Measurements from ENCODE around the gene LGALS8. TPM values are rescaled to one million over a fixed set of nuclear protein-coding genes. Genes with fewer than 3 reads are reported as not detected.

LGALS8 gene
- total RNA-seq, 2 donors from 2014 or later = 58.9 to 83.4 TPM

DNA sequence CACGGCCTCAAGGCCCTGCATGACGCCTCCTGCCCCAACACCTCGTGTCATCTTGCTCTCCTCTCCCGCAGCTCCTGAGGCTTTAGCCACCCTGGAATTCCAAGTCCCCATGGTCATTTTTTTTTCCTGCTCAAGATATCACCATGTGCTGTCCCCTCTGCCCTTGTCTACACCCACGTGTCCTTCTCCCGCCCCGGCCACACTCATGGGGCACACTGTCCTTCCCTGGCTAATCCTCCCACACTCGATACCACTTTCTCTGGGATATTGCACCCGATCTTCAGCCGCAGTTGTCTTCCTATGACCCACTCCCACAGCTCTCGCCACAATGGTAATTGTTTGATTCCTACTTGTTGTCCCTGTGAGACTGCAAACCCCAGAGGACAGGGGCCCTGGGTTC is 29.7 kb upstream of the LGALS8 start:
- Histone ChIP-seq H3K4me1 (no peaks in the 10 kb centered on the region), H3K27ac (no peak overlapping the region), H3K9me3 (no peaks in the 10 kb centered on the region), H3K27me3 (no peaks in the 10 kb centered on the region), H3K36me3 (replicated peaks in 1 of 2; ENCODE audit: insufficient read depth in 1 of 2, low read depth in 2 of 2) (no peaks in the 10 kb centered on the region), H3K4me3 (no peak overlapping the region)
- 92 to 94% methylated on average over 11 of the region's 11 CpGs for WGBS, 2 donors
- intact Hi-C loops (cut with DNase I) = loop anchor here (5.0 kb wide), 1 partner anchor 382 kb away; no protein-coding TSS in a partner anchor
- ATAC-seq (no peak), DNase-seq (no peak)
- TF ChIP-seq CTCF (IDR thresholded peaks at IDR 0.05) (no peak), POLR2A (IDR thresholded peaks at IDR 0.05) (no peak)

DNA sequence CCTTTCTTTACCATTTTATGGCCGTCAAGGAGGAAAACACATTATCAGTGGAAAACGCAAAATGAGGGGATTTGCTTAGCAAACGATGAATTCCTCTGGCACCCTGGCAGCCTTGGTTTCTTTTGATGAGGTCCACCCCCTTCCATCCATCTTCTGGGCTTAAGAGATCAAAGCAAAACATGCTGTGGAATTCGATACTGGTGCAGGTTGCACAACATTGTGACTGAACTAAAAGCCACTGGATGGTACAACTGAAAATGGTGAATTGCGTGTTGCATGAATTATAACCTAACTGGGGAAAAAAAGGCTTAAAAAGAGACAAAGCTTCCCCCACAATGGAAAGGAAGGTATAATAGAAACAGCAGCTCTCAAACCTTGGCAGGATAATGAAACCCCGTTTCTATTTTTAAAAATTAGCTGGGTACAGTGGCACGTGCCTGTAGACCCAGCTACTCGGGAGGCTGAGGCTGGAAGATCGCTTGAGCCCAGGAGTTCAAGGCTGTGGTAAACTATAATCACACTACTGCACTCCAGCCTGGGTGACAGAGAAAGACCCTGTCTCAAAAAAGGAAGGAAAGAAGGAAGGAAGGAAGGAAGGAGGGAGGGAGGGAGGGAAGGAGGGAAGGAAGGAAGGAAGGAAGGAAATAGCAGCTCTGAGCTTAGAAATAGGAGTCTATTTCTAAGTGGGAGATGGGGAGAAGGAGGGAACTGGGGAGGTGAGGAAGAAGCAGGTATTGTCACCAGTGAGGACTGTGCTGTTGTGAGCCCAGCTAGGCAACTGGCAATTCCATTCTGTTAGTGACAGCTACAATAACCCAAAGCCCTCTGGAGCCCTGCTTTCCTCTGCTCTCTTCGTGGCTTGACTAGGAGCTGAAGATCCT is 29.0 kb upstream of the LGALS8 start:
- ATAC-seq (no peak), DNase-seq (no peak)
- H3K36me3 ChIP-seq (replicated peaks in 1 of 2; ENCODE audit: insufficient read depth in 1 of 2, low read depth in 2 of 2) = no peaks in the 10 kb centered on the region
- H3K27ac ChIP-seq = no peak overlapping the region
- WGBS, 2 donors = 40 to 47% methylated on average over 10 of the region's 10 CpGs
- TF ChIP-seq POLR2A (IDR thresholded peaks at IDR 0.05) (no peak), CTCF (IDR thresholded peaks at IDR 0.05) (no peak)
- intact Hi-C loops (cut with DNase I) = loop anchor here (5.0 kb wide), 1 partner anchor 383 kb away; no protein-coding TSS in a partner anchor
- no peaks in the 10 kb centered on the region for H3K27me3 ChIP-seq
- no peaks in the 10 kb centered on the region for H3K4me1 ChIP-seq
- H3K9me3 ChIP-seq = no peaks in the 10 kb centered on the region
- no peak overlapping the region for H3K4me3 ChIP-seq

DNA sequence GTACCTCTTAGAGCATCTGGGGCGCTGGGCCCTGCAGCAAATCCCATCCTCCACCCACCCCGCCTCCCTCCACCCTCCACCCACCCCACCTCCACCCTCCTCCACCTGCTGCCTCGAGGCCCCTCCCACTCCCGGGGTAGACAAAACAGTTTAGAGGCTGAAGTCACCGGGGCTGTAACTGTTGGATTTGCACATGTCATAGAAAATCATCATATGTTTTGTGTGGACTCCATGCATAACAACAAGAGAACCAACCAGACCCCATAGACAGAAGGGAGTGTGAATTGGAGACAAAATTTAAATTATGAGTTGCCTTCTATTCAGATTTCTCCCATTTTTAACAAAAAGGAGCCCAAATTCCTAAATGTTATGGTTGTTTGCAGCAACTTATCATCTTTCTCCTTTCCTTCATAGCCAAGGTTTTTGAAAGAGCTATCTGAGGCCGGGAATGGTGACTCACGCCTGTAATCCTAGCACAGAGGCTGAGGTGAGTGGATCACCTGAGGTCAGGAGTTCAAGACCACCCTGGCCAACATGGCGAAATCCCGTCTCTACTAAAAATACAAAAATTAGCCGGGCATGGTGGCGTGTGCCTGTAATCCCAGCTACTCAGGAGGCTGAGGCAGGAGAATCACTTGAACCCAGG is 28.2 kb upstream of the LGALS8 start:
- no peak for ATAC-seq
- no peak overlapping the region for H3K4me3 ChIP-seq
- H3K4me1 ChIP-seq = no peaks in the 10 kb centered on the region
- intact Hi-C loops (cut with DNase I) = no loop called here
- no peaks in the 10 kb centered on the region for H3K36me3 ChIP-seq (replicated peaks in 1 of 2; ENCODE audit: insufficient read depth in 1 of 2, low read depth in 2 of 2)
- no peaks in the 10 kb centered on the region for H3K27me3 ChIP-seq
- TF ChIP-seq POLR2A (IDR thresholded peaks at IDR 0.05) (no peak), CTCF (IDR thresholded peaks at IDR 0.05) (no peak)
- H3K27ac ChIP-seq = no peak overlapping the region
- 71 to 72% methylated on average over 10 of the region's 11 CpGs for WGBS, 2 donors
- DNase-seq = no peak
- no peaks in the 10 kb centered on the region for H3K9me3 ChIP-seq

DNA sequence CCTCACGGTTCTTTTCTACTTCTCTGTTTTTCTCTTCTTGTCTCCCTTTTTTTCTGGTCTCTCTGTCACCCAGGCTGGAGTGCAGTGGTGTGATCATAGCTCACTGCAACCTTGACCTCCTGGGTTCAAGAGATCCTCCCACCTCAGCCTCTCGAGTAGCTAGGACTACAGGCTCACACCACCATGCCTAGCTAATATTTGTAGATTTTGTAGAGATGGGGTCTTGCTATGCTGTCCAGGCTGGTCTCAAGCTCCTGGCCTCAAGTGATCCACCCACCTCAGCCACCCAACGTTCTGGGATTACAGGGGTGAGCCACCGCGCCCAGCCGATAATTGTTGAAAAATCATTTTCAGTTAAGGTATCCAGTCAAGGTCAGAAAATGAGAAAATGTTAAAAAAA is 25.9 kb upstream of the LGALS8 start:
- Histone ChIP-seq H3K9me3 (no peaks in the 10 kb centered on the region), H3K27ac (no peak overlapping the region), H3K27me3 (no peaks in the 10 kb centered on the region), H3K4me3 (no peak overlapping the region), H3K4me1 (peaks cover 7% of the 10 kb centered on the region), H3K36me3 (replicated peaks in 1 of 2; ENCODE audit: insufficient read depth in 1 of 2, low read depth in 2 of 2) (no peaks in the 10 kb centered on the region)
- TF ChIP-seq POLR2A (IDR thresholded peaks at IDR 0.05) (no peak), CTCF (IDR thresholded peaks at IDR 0.05) (no peak)
- no peak for ATAC-seq
- intact Hi-C loops (cut with DNase I) = no loop called here
- WGBS, 2 donors = 56 to 72% methylated on average over 6 of the region's 6 CpGs
- DNase-seq = no peak

All from body of pancreas (tissue), 4 donors.